ENCODE measurements around the gene ZNF45.
"Not testable (repeated sequence)": the region's sequence is repeated elsewhere in the genome, so short reads cannot be mapped to it uniquely, and the experiment has no call there.

Gene ZNF45

GRCh38 chr19:43934985-43935708 lies at the start of gene ZNF45:
Gene ZNF45 (minus strand): TSS chr19:43935282. CDS start chr19:43922185, 13,097 bp downstream.
- DNase-seq (ENCODE audit: low read depth): peak; percentile 85

GRCh38 chr19:43984687-43985000 lies 49.6 kb upstream of the ZNF45 start:
- DNase-seq (ENCODE audit: low read depth): no peak

- DNase-seq (ENCODE audit: low read depth): peak; percentile 98
Measured at GRCh38 chr19:43983912-43984686, 49.0 kb upstream of the ZNF45 start, which contains the start of gene ZNF155. Gene ZNF155 (plus strand): TSS chr19:43984188. CDS start chr19:43988544, 4,356 bp downstream.

DNA sequence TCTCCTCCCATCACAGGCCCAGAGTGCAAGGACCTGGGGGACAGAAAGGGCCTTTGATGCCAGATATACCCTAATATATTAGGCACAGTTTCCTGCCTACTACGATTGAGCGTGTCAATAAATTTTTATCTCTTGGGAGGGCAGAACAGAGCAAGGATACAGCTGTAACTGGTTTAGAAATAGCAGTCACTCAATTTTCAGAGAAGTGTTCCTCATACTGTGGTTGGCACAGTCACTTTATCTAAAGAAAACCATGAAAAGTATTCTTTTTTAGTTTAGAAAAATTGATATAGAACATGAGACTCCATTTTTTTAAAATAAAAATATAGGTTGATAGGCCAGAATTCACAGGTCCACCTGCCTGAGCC lies 48.4 kb upstream of the ZNF45 start:
- DNase-seq (ENCODE audit: low read depth): no peak

DNA sequence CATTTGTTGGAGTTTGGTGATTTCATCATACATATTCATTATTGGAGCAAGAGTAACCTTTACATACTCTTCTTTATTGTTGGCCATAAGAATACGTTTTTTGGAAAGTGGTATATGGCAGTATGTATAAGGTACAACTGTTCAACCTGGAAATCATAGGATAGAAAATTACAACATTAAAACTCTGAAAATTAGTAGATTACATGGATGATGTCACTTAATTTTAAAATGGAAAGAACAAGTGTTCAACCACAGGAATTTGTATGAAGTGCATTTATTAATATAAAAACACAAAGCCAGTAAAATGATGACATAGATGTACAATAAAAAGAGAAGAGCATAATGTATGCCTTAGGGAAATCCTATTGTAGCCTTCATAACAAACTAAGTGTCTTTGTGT lies 41.6 kb upstream of the ZNF45 start:
- no peak for DNase-seq (ENCODE audit: low read depth)

DNA sequence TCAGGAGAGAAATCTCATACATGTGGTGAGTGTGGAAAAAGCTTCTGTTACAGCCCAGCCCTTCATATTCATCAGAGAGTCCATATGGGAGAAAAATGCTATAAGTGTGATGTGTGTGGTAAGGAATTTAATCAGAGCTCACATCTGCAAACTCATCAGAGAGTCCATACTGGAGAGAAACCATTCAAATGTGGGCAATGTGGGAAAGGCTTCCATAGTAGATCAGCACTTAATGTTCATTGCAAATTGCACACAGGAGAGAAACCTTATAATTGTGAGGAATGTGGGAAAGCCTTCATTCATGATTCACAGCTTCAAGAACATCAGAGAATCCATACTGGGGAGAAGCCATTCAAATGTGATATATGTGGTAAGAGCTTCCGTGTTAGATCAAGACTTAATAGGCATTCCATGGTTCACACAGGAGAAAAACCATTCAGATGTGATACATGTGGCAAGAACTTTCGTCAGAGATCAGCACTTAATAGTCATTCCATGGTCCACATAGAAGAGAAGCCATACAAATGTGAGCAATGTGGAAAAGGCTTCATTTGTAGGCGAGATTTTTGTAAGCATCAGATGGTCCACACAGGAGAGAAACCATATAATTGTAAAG lies 31.1 kb upstream of the ZNF45 start:
- DNase-seq (ENCODE audit: low read depth): no peak

DNA sequence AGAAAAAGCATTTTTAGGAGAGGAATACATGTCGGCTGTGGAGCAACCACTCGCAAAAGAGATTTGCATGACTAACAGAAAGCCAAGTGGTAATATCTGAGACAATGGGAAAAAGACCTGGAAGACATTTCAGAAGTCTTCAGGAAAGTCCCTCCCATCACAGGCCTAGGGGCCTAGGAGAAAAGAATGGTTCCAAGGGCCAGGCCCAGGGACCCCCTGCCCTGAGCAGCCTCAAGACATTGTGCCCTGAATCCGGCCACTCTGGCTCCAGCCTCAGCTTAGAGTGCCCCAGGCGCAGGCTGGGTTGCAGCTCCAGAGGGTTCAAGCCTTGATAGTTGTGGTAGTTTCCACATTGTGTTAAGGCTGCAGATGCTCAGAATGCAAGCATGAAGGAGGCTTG lies 25.3 kb upstream of the ZNF45 start:
- no peak for DNase-seq (ENCODE audit: low read depth)

DNA sequence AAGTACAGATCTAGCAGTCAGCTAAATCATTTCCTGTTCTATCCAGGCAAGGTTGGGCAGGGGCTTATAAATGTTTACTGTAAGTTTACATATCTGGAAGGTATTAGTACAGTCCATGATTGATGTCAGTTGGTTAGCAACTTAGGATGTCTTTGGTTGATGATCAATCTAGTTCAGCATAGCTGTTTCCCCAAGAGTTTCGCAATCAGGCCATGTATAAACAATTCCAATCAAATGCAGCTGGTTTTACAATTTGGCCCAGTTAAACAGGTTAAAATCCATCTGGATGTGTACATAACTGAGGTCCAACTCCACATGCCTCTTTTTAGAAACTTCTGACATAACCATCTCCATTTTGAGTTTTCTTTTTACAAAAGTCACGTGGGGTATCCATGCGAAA lies 22.8 kb upstream of the ZNF45 start:
- peak; percentile 27 for DNase-seq (ENCODE audit: low read depth)

- no peak for DNase-seq (ENCODE audit: low read depth)
Measured at GRCh38 chr19:43956827-43957226, 21.7 kb upstream of the ZNF45 start.

DNA sequence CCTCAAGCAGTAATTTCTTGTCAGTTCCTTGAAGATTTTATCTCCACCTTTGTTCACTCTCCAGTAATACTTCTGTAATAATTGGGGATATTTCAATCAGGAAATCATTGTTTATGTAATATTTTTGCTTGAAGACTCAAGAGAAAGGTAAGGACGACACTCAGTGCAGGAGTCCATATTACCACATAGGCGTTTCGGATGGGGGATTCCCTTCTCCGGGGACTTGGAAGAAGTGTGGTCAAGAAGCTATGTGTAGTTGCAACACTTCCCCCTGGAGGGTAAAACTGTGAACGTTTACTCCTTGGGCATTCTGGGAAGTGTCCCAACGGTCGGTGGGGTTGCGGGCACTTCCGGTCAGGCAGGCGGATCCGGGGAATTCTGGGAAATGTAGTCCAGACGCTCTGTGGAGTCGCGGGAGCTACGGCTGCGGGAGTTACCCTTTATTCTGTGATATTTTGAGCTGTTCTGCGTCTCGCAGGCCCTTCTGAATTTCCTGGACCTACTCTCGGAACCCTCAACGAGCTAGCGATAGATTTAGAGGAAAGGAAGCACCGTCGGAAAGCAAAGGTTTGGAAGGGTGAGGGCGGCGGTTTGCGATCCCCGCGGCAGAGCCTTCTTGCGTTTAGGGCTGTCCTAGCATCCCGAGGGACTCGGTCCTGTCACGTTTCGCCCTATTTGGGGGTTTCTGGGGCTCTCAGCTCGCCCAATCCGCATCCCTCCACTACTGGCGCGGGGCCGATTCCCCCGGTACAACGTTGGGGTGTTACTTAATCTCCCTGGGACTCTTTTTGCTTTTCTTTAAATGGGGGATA lies 16.0 kb upstream of the ZNF45 start, which contains the start of gene ZNF221:
Gene ZNF221 (plus strand): TSS at position 395 of the 812 bp plus-strand sequence. CDS start 11,499 bp downstream, outside the sequence.
- DNase-seq (ENCODE audit: low read depth): peak; percentile 98

- not testable (repeated sequence) for DNase-seq (ENCODE audit: low read depth)
Measured at GRCh38 chr19:43949803-43950202, 14.7 kb upstream of the ZNF45 start.

GRCh38 chr19:43947412-43947811 lies 12.3 kb upstream of the ZNF45 start:
- not testable (repeated sequence) for DNase-seq (ENCODE audit: low read depth)

DNA sequence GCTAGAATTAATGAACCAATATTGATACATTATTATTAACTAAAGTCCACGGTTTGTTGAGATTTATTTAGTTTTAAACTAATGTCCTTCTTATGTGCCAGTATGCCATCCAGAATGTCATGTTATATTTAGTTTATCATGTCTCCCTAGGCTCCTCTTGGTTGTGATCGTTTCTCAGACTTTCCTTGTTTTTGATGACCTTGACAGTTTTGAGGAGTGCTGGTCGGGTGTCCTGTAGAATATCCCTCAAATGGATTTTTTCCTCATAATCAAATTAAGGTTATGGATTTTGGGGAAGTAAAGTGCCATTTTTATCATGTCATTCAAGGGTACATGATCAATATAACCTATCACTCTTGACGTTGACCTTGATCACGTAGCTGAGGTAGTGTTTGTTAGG lies 6.1 kb upstream of the ZNF45 start:
- no peak for DNase-seq (ENCODE audit: low read depth)

GRCh38 chr19:43940719-43941118 lies 5.6 kb upstream of the ZNF45 start:
- no peak for DNase-seq (ENCODE audit: low read depth)

DNA sequence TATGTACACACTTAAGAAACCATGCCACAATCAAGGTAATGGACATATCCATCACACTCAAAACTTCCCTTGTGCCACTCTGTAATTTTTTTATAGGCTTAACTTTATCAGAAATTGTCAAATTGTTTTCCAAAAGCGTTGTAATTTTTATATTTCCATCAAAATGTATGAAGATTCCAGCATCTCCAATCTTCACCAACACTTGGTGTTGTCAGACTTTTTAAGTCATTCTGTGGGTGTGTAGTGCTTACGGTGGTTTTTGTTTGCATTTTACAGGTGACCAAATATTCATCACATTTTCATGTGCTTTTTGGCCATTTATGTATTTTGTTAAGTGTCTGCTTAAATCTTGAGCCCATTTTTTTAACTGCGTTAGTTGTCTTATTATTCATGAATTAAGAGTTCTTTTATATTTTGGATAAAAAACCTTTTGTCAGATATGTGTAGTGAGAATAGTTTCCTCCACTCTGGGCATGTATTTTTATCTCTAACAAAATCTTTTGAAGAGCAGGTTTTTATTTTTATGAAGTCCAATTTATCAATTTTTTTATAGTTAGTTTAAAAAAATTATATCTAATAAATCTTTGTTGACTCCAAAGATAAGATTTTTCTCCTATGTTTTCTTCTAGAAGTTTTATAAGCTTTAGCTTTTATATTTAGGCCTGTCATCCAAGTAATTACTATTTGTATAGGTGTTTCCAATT lies 4.6 kb upstream of the ZNF45 start:
- no peak for DNase-seq (ENCODE audit: low read depth)

DNA sequence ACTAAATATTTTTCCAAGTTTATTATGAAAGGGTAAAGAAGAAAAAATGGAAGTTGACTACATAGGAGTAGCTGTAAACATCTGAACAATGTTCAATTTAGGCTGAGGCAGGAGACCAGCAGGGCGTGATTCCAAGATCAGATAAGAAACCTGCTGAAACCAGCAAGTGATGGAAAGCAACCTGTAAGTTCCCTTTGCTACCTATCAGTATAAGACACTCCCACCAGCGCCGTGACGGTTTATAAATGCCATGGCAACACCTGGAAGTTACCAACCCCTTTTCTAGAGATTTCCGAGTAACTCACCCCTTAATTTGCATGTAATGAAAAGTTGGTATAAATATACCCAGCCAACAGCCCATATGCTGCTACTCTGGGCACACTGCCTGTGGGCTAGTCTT lies 1.1 kb upstream of the ZNF45 start:
- no peak for DNase-seq (ENCODE audit: low read depth)

DNA sequence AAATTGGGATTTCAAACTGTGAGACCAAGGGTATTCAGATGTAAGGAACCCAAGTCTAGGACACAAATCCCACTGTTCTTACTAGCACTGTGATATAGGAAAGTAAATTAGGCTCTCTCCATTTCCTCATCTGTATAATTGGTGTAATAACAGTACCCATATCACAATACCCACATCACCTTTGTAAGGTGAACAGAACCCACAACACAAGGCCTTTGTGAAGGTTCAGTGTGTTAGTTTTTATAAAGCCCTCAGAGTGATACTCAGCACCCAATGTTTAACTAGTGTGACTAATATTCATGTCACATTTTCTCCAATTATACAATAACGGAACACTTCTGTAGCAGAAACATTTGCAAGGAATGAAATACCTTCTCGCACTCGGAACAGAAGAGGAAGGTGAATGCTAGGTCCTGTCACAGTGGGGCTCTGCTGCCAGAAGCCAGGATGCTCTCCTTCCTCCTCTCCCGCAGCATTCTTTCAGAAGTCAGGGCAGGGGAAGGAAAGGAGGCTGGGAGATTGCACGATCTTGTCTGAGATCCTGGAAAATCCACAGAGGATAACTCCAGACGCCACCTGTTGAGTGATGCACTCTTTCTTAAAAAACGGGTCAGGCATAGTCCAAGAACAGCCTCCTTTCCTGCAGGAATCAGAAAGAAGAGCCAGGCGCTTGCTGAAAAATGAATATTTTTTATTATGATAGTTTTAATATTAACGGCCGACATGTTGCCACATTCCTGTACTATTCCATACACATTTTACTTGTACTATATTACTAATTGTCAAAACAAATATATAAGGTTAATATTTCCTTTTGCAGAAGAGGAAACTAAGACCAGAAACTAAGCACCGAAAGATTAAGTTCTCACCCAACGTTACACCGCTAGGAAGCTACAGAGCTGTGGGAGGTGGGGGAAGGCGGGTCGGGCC lies 762 bp downstream of the ZNF45 start:
- no peak for DNase-seq (ENCODE audit: low read depth)

DNA sequence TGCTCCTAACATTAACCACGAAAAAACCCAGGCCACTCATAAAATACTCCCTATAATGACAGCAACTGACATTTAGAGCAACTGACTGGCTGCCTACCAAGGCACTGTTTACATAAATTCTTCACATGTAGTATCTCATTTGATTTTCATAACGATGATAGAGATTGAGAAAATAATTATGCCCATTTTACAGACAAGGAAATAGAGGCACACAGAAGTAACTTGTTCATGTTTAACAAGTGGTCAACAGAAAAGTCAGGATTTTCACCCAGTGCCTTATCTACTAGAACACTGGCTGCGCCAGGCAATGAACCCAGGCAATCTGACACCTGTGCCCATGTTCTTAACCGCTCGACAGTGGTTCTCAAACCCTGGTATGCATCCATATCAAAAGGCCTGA lies 6.3 kb downstream of the ZNF45 start:
- DNase-seq (ENCODE audit: low read depth): no peak

DNA sequence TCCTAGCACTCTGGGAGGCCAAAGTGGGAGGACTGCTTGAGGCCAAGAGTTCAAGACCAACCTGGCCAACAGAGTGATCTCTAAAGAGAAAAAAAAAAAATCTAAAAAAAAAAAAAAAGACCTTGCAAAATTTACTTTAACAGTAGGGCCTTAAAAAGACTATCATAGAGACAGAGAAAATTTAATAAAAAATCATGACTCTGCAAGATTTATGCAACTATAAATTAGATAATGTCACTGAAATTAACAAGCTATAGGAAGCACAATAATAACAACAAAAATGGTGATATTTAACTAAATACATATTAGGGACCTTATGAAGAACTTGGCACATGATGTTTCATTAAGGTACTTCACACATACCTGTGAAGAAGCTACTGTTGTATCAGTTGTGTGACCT lies 11.2 kb downstream of the ZNF45 start:
- no peak for DNase-seq (ENCODE audit: low read depth)

- DNase-seq (ENCODE audit: low read depth): no peak
Measured at GRCh38 chr19:43914051-43914450, 21.0 kb downstream of the ZNF45 start.
